HS-27A (cell line): ENCODE measurements around the gene NIPBL.
"Not testable (repeated sequence)": the region's sequence is repeated elsewhere in the genome, so short reads cannot be mapped to it uniquely, and the experiment has no call there.

ENCODE experiments used
- DNase-seq: peaks from one replicate; pipeline ENCODE4 v3.0.0-alpha.2; 2012; ENCODE audit warnings: low read depth, missing footprints

The NIPBL gene

DNA sequence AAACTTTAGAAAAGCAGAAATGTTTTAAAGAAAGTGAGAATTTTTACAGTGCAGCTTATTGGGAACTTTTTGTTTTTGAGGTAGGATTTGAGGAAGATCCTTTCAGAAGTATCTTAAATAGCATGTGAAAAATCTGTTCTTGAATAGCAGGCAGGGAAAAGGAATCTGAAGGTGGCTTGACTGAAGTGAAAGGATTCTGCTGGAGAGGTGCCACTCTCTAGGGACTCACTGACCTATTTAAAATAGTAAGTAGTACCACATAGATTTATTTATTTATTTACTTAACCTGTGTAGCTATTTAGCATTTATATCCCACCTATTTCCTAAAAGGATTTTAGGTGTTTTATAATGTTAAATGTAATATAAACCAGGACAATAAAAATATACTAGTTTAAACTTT is 69.1 kb downstream of the NIPBL start:
- no peak for DNase-seq

- no peak for DNase-seq
Observed at GRCh38 chr5:36946101-36946500, 69.5 kb downstream of the NIPBL start.

- DNase-seq = peak; percentile 69
Observed at GRCh38 chr5:36948041-36948440, 71.5 kb downstream of the NIPBL start.

DNA sequence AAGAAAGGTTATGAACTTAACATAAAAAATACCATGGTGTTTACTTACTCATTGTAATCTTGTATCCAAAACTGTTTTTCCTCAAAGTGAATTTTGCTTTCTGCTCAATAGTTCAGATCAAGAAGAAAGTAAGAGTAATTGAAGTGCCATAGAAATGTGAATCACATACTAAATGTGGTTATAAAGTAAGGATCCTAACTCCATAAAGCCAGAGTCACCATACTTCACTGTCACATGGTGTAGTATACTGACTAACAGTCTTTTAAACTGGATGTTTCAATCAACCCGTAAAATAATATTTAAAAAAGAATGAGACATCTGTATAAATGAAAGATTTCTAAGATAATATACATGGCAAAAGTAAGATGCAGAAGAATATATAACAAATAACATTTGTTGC is 72.1 kb downstream of the NIPBL start:
- DNase-seq = no peak

DNA sequence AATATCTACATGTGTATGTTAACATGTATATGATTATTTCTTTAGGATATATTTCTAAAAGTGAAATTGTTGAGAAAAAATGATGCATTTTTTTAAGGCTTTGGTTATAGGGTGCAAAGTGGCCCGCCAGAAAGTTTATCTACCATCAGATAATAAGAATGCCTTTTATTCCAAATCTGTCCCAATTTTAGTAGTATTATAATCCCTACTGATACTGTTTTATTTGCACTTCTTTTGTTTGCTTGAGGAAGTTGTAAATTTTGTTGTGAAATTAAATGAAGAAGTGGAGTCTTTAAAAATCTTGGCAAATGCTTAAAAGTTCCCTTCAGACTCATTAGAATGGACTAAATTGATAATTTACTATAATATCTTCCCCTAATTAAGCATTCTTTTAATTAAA is 73.0 kb downstream of the NIPBL start:
- DNase-seq = no peak

GRCh38 chr5:36950586-36951457 is 74.3 kb downstream of the NIPBL start:
- DNase-seq = peak; percentile 72

GRCh38 chr5:36953043-36953442 is 76.5 kb downstream of the NIPBL start:
- no peak for DNase-seq

DNA sequence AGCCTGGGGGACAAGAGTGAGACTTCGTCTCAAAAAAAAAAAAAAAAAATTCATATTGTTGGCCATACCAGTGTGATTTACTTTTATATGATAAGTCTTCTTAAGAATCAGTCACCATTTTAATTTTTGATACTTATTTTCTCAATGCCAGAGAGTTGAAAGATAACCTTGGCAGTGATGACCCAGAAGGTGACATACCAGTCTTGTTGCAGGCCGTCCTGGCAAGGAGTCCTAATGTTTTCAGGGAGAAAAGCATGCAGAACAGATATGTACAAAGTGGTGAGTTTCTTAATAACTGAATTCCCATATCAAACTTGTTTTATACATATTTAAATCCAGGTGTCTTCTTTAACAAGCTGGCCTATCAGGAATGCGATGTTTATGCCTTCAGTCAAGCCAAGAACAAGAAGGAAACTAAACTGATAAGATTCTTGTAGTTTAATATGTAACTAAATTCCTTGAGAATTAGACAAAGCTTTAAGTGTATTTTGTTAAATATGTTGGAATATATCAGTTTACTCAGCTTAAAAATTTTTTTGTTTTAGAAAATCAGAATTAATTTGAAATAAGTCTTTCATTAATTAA is 81.5 kb downstream of the NIPBL start:
- no peak for DNase-seq

DNA sequence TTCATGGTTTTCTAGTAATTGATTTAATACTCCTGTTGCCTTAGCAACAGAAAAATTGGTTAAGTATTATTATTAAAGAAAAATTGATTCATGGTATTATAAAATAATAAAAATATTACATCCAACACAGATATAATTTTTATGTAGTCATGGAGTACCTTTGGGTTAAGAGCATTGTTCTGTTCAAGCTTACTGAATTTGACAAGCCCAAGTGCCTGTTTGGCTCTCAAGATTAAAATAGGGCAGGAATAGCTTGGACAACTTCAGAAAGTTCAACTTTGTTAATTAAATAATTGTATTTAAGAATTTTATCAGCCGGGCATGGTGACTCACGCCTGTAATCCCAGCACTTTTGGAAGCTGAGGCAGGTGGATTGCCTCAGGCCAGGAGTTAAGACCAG is 82.0 kb downstream of the NIPBL start:
- DNase-seq = no peak

DNA sequence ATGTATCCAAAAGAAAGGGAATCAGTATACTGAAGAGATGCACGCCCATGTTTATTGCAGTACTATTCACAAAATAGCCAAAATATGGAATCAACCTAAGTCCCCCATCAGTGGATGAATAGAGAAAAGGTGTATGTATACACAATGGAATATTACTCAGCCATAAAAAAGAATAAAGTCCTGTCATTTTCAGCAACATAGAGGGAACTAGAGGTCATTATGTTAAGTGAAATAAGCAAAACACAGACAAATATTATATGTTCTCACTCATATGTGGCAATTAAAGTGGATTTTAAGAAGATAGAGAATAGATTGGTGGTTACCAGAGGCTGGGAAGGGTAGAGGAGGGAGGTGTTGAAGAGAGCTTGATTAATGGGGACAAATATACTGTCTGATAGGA is 88.6 kb downstream of the NIPBL start:
- no peak for DNase-seq

DNA sequence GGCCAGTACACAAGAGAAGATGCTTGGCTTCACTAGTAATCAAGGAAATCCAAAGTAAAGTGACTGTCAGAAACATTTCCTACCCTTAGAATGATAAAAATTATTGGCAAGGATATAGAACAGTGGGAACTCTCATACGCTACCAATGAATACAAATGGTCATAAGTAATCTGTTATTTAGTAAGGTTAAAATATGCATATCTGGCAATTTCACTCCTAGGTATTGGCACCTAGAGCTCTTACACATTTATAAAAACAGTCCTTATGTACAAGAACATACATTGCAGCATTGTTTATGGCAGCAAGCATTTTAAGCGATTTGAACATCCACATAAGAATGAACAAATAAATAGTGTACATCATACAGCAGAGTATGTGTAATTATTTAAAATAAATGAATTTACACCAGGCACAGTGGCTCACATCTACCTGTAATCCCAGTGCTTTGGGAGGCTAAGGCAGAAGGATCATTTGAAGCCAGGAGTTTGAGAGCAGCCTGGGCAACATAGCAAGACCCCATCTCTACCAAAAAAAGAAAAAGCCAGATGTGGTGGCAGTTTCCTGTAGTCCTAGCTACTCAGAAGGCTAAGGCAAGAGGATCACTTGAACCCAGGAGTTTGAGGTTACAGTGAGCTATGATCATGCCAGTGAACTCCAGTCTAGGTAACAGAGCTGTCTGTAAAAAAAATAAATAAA is 93.3 kb downstream of the NIPBL start:
- no peak for DNase-seq

GRCh38 chr5:36978196-36978595 is 101.6 kb downstream of the NIPBL start:
- no peak for DNase-seq

GRCh38 chr5:36982146-36982545 is 105.6 kb downstream of the NIPBL start:
- DNase-seq = no peak

DNA sequence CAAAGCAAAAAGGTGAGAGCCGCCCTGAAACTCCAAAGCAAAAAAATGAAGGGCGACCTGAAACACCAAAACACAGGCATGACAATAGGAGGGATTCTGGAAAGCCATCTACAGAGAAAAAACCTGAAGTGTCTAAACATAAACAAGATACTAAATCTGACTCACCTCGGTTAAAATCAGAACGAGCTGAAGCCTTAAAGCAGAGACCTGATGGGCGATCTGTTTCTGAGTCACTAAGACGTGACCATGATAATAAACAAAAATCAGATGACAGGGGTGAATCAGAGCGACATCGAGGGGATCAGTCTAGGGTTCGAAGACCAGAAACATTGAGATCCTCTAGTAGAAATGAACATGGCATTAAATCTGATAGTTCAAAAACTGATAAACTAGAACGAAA is 108.8 kb downstream of the NIPBL start:
- DNase-seq = no peak

DNA sequence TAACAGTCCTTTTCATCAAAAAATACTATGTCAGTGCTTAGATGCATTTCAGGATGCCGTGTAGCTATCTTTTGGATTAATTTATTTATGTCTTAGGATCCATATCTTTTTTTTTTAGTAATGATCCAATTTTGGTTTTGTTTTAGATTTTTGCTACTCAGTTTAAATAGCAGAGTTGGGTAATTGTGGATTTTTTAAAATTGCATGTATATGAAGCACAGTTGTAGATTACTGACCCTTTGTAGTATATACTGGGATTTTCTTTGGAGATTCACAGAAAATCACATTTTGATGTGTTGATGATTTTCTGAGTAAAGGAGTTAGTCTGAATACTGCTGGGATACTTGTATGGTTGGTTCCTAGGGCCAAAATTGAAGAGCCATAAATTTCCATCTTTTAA is 111.8 kb downstream of the NIPBL start:
- no peak for DNase-seq

- DNase-seq = no peak
Observed at GRCh38 chr5:36998578-36998977, 122.0 kb downstream of the NIPBL start.

GRCh38 chr5:37002176-37002751 is 125.7 kb downstream of the NIPBL start:
- no peak for DNase-seq

DNA sequence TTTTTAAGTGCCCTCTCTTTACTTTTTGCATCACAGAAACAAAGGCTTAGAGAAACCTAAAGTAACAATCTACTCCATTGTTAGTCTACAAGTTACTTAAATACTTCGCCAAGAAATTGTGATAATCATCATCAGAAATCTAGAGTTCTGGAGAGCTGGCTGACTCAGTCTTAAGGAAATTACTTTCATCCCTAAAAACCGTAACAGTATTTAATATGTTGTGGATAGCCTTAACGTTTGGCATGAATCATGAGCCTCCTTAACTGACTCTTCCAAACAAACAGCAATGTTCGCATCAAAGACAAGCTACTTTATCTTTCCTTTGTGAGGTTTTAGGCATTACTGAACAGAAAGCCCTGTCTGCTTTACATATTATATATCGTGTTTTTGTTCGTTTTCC is 128.7 kb downstream of the NIPBL start:
- DNase-seq = no peak

DNA sequence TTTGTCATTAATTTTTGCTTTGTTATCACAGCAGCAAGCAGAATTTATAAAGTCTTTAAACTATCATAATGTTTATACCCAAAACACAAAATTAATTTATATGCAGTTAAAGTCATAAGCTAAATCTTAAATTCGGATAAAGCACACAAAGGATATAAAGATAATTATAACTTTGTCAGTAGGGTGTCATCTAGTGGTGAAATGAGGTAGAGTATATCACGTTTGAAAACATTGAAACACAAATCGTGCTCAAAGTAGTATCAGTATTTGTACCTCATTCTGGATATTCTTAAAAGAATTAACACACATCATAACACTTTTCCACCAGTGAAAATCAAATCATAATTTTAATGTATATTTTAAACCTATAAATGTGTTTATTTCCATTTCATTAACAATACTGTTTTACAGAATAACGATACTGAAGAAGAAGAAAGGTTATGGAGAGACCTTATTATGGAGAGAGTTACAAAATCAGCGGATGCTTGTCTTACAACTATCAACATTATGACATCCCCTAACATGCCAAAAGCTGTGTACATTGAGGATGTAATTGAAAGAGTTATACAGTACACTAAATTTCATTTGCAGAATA is 129.5 kb downstream of the NIPBL start:
- DNase-seq = no peak

- not testable (repeated sequence) for DNase-seq
Observed at GRCh38 chr5:37013181-37013580, 136.6 kb downstream of the NIPBL start.

DNA sequence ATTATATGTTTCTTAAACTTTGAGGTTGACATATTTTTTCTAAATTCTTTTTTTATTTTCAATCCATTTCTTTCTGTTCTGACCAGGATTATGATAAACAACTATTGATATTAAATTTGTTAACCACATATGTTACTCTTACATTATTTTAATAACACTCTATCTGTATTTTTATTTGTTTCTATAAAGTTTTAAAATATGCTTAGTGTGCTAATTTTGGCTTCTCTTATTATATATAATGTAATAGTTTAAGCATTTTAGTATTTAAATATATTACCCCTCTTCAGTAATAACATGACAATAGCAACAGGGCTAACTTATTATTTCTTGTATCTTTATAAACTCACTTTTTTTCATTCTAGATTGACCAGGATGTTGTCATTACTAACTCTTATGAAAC is 137.8 kb downstream of the NIPBL start:
- no peak for DNase-seq
